KMS-11 (cell line): ENCODE measurements around the gene NCKAP5.

ENCODE experiments used
- H2AFZ ChIP-seq: fragments of 200-600 bp; sonication (generic); 2 replicates; pipeline ENCODE4 v1.6.1; 2016; ENCODE audit warnings: antibody characterized with exemption, mixed run types, low read depth
- H3K27ac ChIP-seq: fragments of 200-600 bp; sonication (generic); 2 replicates; pipeline ENCODE4 v1.6.1; 2016; ENCODE audit warnings: mild to moderate bottlenecking, mixed run types
- H3K27me3 ChIP-seq: fragments of 200-600 bp; sonication (generic); 2 replicates; pipeline ENCODE4 v1.6.1; 2017; ENCODE audit warnings: mild to moderate bottlenecking, low read depth, mixed run types, moderate library complexity; ENCODE audit not compliant: insufficient read depth
- H3K36me3 ChIP-seq: fragments of 200-600 bp; sonication (generic); 2 replicates; pipeline ENCODE4 v1.6.1; 2017; ENCODE audit warnings: mild to moderate bottlenecking, mixed run types; ENCODE audit not compliant: insufficient read depth
- H3K4me1 ChIP-seq: fragments of 200-600 bp; sonication (generic); 2 replicates; pipeline ENCODE4 v1.6.1; 2016; ENCODE audit warnings: mild to moderate bottlenecking, low read depth, mixed run types; ENCODE audit not compliant: poor library complexity, severe bottlenecking
- H3K4me2 ChIP-seq: fragments of 200-600 bp; sonication (generic); 2 replicates; pipeline ENCODE4 v1.7.0; 2016; ENCODE audit warnings: mild to moderate bottlenecking, mixed run types
- H3K4me3 ChIP-seq: fragments of 200-600 bp; sonication (generic); IDR thresholded peaks from 2 replicates; pipeline ENCODE4 v1.6.1; 2017; ENCODE audit warnings: low read depth, low read length, mixed read lengths; ENCODE audit not compliant: insufficient read depth
- H3K79me2 ChIP-seq: fragments of 200-600 bp; sonication (generic); 2 replicates; pipeline ENCODE4 v1.6.1; 2016; ENCODE audit warnings: low read depth, mixed run types; ENCODE audit not compliant: insufficient read depth
- H3K9ac ChIP-seq: fragments of 200-600 bp; sonication (generic); 2 replicates; pipeline ENCODE4 v1.6.1; 2016; ENCODE audit warnings: mild to moderate bottlenecking, mixed run types
- H4K20me1 ChIP-seq: fragments of 200-600 bp; sonication (generic); 2 replicates; pipeline ENCODE4 v1.6.1; 2016; ENCODE audit warnings: mild to moderate bottlenecking, mixed run types; ENCODE audit not compliant: insufficient read depth
- CTCF ChIP-seq: fragments of 200-600 bp; sonication (generic); conservative IDR thresholded peaks from 2 replicates; pipeline ENCODE4 v1.6.1; 2017; ENCODE audit warnings: low read depth, mild to moderate bottlenecking, antibody characterized with exemption, low read length, moderate library complexity, mixed read lengths

The NCKAP5 gene

GRCh38 chr2:132977812-132978529 lies 590.3 kb downstream of the NCKAP5 start:
- Histone ChIP-seq H4K20me1 (no peaks in the 10 kb centered on the region), H3K4me2 (no peak overlapping the region), H3K27ac (no peak overlapping the region), H3K4me1 (no peaks in the 10 kb centered on the region), H3K27me3 (no peaks in the 10 kb centered on the region), H3K9ac (no peak overlapping the region), H2AFZ (no peak overlapping the region), H3K4me3 (no peak overlapping the region), H3K36me3 (no peaks in the 10 kb centered on the region), H3K79me2 (no peaks in the 10 kb centered on the region)
- TF ChIP-seq CTCF = no peak

GRCh38 chr2:132975193-132976105 lies 592.8 kb downstream of the NCKAP5 start:
- no peaks in the 10 kb centered on the region for H3K36me3 ChIP-seq
- no peak overlapping the region for H2AFZ ChIP-seq
- no peaks in the 10 kb centered on the region for H3K27me3 ChIP-seq
- H3K4me3 ChIP-seq = no peak overlapping the region
- no peak overlapping the region for H3K4me2 ChIP-seq
- H4K20me1 ChIP-seq = no peaks in the 10 kb centered on the region
- no peak overlapping the region for H3K27ac ChIP-seq
- H3K4me1 ChIP-seq = no peaks in the 10 kb centered on the region
- TF ChIP-seq CTCF = no peak
- H3K9ac ChIP-seq = no peak overlapping the region
- H3K79me2 ChIP-seq = no peaks in the 10 kb centered on the region

GRCh38 chr2:132974467-132975095 lies 593.7 kb downstream of the NCKAP5 start:
- Histone ChIP-seq H3K4me2 (no peak overlapping the region), H3K4me1 (no peaks in the 10 kb centered on the region), H3K36me3 (no peaks in the 10 kb centered on the region), H3K4me3 (no peak overlapping the region), H3K27ac (no peak overlapping the region), H3K27me3 (no peaks in the 10 kb centered on the region), H2AFZ (no peak overlapping the region), H3K79me2 (no peaks in the 10 kb centered on the region), H4K20me1 (no peaks in the 10 kb centered on the region), H3K9ac (no peak overlapping the region)
- no peak for TF ChIP-seq CTCF

- no peaks in the 10 kb centered on the region for H3K79me2 ChIP-seq
- no peaks in the 10 kb centered on the region for H3K36me3 ChIP-seq
- TF ChIP-seq CTCF = no peak
- H3K9ac ChIP-seq = no peak overlapping the region
- no peak overlapping the region for H3K4me3 ChIP-seq
- no peak overlapping the region for H3K4me2 ChIP-seq
- H3K27me3 ChIP-seq = no peaks in the 10 kb centered on the region
- no peaks in the 10 kb centered on the region for H4K20me1 ChIP-seq
- no peak overlapping the region for H3K27ac ChIP-seq
- no peak overlapping the region for H2AFZ ChIP-seq
- H3K4me1 ChIP-seq = no peaks in the 10 kb centered on the region
Measured at GRCh38 chr2:132971310-132972061, 596.8 kb downstream of the NCKAP5 start.
